ENCODE measurements around the gene ENSA. TPM values are rescaled to one million over a fixed set of nuclear protein-coding genes. Genes with fewer than 3 reads are reported as not detected.

Gene ENSA
- polyA plus RNA-seq, 1 donor (not counting 4 experiments of a cell fraction or from before 2014, with no cell fraction given) = 102 TPM

DNA sequence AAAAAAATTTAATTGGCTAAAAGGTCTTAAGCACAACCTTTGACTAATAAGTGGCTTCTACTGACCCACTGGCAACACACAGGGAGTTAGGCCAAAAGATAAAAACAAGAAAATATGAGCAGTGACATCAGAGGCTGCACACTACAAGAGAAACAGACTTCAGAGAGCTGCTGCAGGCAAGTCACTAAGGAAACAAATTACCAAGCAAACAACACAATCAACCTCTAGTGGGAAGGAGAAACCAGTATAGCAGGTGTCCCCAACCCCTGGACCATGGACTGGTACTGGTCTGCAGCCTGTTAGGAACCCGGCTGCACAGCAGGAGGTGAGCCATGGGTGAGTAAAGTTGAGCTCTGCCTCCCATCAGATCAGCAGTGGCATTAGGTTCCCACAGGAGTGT is 20.8 kb upstream of the ENSA start:
- Histone ChIP-seq H3K4me3 (ENCODE audit: control insufficient read depth in 2 of 3, extremely low read depth in 1 of 3, insufficient read depth in 2 of 3, low read depth in 1 of 3, low read length in 3 of 3) (no peak overlapping the region), H3K9me3 (ENCODE audit: control insufficient read depth, low read depth, low read length) (no peaks in the 10 kb centered on the region), H3K9me1 (ENCODE audit: control insufficient read depth, extremely low read depth, insufficient read depth, low read length) (no peaks in the 10 kb centered on the region), H3K79me2 (ENCODE audit: control insufficient read depth, insufficient read depth, low read length) (no peaks in the 10 kb centered on the region), H3K4me2 (ENCODE audit: control insufficient read depth, extremely low read depth, insufficient read depth, low read depth, low read length) (no peak overlapping the region), H4K20me1 (ENCODE audit: control insufficient read depth, extremely low read depth, insufficient read depth, low read length) (no peaks in the 10 kb centered on the region), H3K27ac (ENCODE audit: control insufficient read depth, insufficient read depth, low read length) (no peak overlapping the region), H3K36me3 (ENCODE audit: control insufficient read depth in 2 of 2, extremely low read depth in 1 of 2, insufficient read depth in 2 of 2, low read length in 2 of 2) (peaks cover 0 to 6% of the 10 kb centered on the region in 2 experiments), H3K4me1 (ENCODE audit: control insufficient read depth, extremely low read depth, insufficient read depth, low read length) (peaks cover 8% of the 10 kb centered on the region), H3K9ac (ENCODE audit: control insufficient read depth, extremely low read depth, insufficient read depth, low read length) (no peak overlapping the region), H3K27me3 (ENCODE audit: control insufficient read depth, extremely low read depth, insufficient read depth, low read length) (no peaks in the 10 kb centered on the region), H2AFZ (ENCODE audit: control insufficient read depth, low read length) (no peak overlapping the region)
- FAIRE-seq = no peak
- DNase-seq (ENCODE audit: low read depth, low spot score) = no peak
- TF ChIP-seq, protein P1, sequence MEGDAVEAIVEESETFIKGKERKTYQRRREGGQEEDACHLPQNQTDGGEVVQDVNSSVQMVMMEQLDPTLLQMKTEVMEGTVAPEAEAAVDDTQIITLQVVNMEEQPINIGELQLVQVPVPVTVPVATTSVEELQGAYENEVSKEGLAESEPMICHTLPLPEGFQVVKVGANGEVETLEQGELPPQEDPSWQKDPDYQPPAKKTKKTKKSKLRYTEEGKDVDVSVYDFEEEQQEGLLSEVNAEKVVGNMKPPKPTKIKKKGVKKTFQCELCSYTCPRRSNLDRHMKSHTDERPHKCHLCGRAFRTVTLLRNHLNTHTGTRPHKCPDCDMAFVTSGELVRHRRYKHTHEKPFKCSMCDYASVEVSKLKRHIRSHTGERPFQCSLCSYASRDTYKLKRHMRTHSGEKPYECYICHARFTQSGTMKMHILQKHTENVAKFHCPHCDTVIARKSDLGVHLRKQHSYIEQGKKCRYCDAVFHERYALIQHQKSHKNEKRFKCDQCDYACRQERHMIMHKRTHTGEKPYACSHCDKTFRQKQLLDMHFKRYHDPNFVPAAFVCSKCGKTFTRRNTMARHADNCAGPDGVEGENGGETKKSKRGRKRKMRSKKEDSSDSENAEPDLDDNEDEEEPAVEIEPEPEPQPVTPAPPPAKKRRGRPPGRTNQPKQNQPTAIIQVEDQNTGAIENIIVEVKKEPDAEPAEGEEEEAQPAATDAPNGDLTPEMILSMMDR (optimal IDR thresholded peaks at IDR 0.05 in 1 of 3, IDR thresholded peaks at IDR 0.05 in 1 of 3, conservative IDR thresholded peaks at IDR 0.05 in 1 of 3; ENCODE audit: extremely low read depth in 1 of 3, insufficient read depth in 2 of 3, low read length in 3 of 3) = no peak
- no peak for TF ChIP-seq EZH2 (IDR thresholded peaks at IDR 0.05; ENCODE audit: low read length)
- dilution Hi-C loops (cut with MboI; ENCODE audit: extremely low pct_ligation_motif_present, low sequenced_read_pairs) = no loop called here

DNA sequence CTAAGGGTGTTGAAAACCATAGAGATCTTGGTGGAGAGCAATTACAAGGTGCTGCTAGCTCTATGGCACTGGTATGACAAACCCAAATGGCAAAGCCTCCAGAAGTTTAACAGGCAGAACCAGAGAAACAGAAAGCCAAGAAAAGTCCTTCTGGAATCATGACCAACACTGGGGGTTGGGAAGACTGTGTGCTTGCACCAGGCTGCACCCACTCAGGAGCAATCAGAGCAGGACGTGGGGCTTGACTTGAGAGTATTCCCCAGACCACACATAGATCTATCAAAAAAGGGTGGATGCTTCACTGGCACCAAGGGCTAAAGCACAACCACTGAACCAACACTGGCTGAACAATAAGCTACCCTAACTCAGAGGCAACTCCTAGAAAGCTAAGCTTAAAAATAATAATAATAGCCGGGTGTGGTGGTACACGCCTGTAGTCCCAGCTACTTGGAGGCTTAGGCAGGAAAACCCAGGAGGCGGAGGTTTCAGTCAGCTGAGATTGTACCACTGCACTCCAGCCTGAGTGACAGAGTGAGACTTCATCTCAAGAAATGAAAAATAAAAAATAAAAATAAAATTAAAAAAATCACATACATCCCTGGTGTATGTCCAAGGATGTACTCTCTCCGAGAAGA is 20.1 kb upstream of the ENSA start:
- Histone ChIP-seq H3K4me3 (ENCODE audit: control insufficient read depth in 2 of 3, extremely low read depth in 1 of 3, insufficient read depth in 2 of 3, low read depth in 1 of 3, low read length in 3 of 3) (no peak overlapping the region), H3K9me3 (ENCODE audit: control insufficient read depth, low read depth, low read length) (no peaks in the 10 kb centered on the region), H3K4me1 (ENCODE audit: control insufficient read depth, extremely low read depth, insufficient read depth, low read length) (peaks cover 4% of the 10 kb centered on the region), H3K9me1 (ENCODE audit: control insufficient read depth, extremely low read depth, insufficient read depth, low read length) (no peaks in the 10 kb centered on the region), H2AFZ (ENCODE audit: control insufficient read depth, low read length) (no peak overlapping the region), H4K20me1 (ENCODE audit: control insufficient read depth, extremely low read depth, insufficient read depth, low read length) (no peaks in the 10 kb centered on the region), H3K79me2 (ENCODE audit: control insufficient read depth, insufficient read depth, low read length) (no peaks in the 10 kb centered on the region), H3K27me3 (ENCODE audit: control insufficient read depth, extremely low read depth, insufficient read depth, low read length) (no peaks in the 10 kb centered on the region), H3K9ac (ENCODE audit: control insufficient read depth, extremely low read depth, insufficient read depth, low read length) (no peak overlapping the region), H3K4me2 (ENCODE audit: control insufficient read depth, extremely low read depth, insufficient read depth, low read depth, low read length) (no peak overlapping the region), H3K36me3 (ENCODE audit: control insufficient read depth in 2 of 2, extremely low read depth in 1 of 2, insufficient read depth in 2 of 2, low read length in 2 of 2) (peaks cover 0 to 6% of the 10 kb centered on the region in 2 experiments), H3K27ac (ENCODE audit: control insufficient read depth, insufficient read depth, low read length) (no peak overlapping the region)
- FAIRE-seq = no peak
- no peak for TF ChIP-seq EZH2 (IDR thresholded peaks at IDR 0.05; ENCODE audit: low read length)
- TF ChIP-seq, protein P1 (optimal IDR thresholded peaks at IDR 0.05 in 1 of 3, IDR thresholded peaks at IDR 0.05 in 1 of 3, conservative IDR thresholded peaks at IDR 0.05 in 1 of 3; ENCODE audit: extremely low read depth in 1 of 3, insufficient read depth in 2 of 3, low read length in 3 of 3) = no peak
- dilution Hi-C loops (cut with MboI; ENCODE audit: extremely low pct_ligation_motif_present, low sequenced_read_pairs) = loop anchor here (25.0 kb wide), 1 partner anchor 163 kb away; the partner anchor contains the start of gene CTSK
- DNase-seq (ENCODE audit: low read depth, low spot score) = no peak

Data from keratinocyte (primary cell).